Measurements from ENCODE around the gene KRT37.

KRT37 gene

DNA sequence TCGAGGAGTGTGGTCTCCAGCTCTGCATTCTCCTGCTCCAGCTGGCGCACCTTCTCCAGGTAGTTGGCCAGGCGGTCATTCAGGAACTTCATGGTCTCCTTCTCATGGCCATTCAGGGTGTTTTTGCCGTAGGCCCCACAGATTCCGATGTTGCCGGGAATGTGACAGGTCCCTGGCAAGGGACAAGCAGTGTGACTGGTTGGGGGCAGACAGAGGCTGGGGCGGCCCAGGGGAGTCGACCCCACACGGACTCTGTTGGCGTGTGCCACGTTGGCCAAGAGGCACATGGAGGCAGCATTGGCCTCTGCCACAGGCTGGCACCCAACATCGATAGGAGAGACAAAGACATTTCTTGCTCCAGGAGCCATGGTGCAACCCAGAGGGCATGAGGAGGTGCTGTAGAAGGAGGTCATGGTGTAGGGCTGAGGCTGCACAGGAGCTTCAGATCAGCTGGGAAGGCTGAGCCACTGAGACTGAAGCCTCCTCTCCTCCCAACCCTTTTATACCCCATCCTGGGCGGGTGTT is at the start of gene KRT37:
TSS of gene KRT37 (minus strand) at position 475 of the 525 bp plus-strand sequence. CDS start at position 413, 62 bp downstream.
- no peak for DNase-seq

DNA sequence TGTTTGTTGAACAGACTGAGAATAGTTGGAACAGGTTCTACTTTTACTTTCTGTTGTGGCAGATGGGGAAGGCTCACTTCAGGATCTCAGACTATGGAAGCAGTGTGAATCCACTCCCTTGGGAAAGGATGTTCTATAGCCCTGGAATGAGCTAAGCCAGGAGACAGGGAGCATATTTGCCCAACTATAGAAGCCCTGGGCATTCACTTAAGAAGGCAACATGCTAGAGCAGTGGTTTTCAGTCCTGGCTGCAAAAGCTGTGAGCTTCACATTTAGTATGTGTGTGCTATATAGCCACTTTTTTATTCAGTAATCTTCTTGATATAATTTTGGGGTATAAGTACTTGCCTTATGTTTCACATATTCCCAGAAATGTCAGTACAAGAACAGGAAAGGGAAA is 44.0 kb upstream of the KRT37 start:
- DNase-seq: no peak

DNA sequence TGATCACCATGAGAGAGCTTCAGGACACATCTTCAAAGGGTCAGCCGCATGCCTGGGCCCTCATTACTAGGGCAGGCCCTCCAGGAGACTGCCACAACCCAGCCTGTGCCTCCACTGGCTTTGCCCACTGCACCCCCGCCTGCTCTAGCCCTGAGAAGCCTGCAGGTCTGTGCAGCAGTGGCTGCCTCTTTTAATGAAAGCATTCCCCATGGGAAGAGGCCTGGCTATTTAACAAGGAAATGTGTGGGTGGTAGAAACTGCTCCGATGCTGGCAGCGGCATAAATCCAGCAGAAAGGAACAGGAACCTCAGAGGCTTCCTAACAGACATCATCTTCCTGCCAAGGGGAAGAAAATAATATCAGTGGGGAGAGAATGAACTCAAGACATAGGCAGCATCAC is 43.2 kb upstream of the KRT37 start:
- no peak for DNase-seq

DNA sequence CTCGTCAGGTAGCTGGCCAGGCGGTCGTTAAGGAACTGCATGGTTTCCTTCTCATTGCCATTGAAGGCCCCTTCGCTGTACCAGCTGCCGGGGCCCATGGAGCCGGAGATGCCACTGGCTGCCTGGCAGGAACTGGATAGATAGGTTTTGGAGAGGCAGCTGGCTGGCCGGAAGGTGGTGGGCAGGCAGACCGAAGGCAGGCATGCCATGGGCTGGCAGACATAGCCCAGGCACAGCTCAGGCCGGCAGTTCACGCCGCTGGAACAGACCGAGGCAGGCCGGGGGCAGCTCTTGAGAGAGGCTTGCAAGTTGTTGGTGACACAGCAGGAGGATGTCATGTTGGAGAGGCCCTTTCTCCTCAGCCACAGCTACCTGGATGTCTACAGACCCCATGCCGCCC is 42.6 kb upstream of the KRT37 start, which contains the start of gene KRT32:
TSS of gene KRT32 (minus strand) at position 399 of the 400 bp plus-strand sequence. CDS start at position 338, 61 bp downstream.
- no peak for DNase-seq

DNA sequence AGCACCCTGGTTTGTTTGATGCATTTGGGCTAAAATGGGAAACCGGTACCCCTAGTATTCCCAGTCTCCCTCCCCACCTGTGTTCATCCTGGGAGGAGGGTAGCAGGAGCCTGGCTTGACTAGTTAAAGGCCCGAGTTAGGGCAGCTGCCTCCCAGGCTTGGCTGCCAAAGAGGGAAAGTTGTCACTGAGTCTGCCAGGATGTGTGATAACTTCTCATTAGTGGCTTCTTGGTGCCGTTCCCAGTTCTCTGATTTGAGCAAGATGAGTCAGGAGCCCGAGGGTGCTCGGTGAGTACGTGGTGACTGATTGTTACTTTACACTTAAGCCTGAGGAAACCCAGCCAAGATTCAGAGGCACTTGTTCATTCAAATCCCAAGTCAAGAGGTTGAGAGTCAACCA is 40.3 kb upstream of the KRT37 start:
- DNase-seq: peak; percentile 92

DNA sequence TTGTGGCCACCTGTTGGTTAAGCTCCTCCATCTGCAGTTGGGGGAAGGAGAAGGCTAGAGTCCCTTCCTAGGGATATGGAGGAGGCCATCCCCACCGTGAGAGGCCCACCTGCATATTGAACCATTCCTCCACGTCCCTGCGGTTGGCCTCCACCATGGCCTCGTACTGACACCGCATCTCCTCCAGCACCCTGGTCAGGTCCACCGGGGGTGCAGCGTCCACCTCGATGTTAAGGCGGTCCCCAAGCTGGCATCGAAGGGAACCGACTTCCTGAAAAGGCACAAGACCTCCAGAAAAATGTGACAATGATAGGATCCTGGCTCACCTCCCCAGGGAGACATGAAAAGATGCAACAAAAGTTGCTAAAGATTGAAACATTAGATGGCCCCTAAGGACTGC is 39.8 kb upstream of the KRT37 start:
- no peak for DNase-seq

DNA sequence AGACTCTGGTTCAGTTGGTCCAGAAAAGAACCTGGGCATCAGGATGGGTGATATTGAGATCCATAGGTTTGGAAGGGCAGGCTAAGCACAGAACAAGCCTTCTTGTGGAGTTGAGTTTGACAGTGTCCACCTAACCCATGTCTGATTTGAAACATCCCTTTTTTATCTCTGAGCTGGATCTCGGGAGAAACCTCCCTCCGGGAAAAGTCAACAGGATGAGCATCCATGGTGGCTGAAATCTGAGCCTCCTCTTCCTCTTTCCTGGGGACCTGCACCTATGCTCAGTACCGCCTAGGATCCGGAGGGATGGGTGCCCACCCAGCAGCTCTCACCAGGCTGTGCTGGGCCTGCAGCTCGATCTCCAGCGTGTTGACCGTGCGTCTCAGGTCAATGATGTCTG is 39.4 kb upstream of the KRT37 start:
- no peak for DNase-seq

DNA sequence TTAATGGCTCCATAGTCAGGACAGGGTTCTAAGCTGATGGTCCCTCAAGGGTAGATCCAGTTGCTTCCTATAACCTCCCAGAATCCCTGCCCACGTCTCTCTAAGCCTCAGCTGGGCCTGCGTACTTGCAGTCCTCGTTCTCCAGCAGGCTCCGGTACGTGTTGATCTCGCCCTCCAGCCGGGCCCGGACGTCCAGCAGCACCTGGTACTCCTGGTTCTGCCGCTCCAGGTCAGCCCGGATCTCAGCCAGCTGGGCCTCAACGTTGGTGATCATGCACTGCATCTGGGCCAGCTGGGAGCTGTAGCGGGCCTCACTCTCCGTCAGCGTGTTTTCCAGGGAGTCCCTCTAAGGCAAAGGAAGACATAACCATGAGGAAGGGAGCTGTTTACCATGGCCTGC is 38.3 kb upstream of the KRT37 start:
- no peak for DNase-seq

DNA sequence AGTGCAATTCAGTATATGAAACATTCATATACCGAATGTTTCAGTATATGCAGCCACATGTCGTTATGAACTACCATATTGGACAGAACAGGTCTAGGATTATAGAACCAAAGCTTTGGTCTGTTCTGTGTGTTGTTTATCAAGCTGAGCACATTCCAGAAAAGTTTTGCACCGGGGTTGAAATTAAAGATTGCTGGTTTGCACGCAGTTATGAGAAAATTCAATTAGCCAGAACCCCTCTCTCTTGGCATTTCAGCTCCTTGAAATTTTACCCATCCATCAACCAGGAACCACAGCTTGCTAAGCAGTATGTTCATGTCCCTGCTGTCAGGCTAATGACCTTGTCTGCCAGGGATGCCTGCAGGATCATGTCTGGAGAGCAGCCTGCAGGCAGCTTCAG is 33.3 kb upstream of the KRT37 start:
- no peak for DNase-seq

DNA sequence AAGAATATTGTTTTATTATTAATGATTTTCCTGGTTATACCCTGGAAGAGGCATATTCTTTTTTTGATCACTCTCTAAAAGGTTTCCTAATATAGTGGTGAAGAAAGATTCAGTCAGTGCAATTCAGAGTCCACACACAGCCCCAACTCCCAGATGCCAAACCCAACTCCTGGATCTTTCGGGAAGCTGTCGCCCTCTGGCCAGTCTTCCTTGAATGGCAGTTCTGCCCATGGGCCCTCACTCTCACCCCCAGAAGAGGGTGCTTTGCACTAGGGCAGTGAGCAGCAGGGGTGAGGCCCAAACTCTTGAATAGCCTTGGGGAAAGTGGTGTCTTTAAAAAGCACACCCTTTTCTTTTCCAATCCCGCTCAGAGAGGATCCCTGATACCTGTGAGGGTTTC is 31.8 kb upstream of the KRT37 start:
- DNase-seq: no peak

DNA sequence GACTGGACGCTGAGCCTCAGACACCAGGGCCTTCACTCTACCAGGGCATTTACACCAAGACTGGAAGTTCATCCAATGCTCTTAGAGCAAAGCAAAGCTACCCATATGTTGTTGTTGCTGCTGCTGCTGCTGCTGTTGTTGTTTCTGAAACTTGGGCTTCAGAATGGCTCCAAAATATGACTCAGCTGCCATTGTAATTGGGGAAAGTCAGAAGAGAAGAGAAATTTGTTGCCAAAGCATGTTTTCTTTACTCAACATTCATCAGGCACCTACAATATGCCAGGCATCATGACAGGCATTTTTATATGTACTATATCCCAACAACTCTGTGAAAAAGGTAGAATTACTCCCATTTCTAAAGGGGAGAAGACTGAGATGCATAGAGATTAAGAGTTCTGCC is 30.9 kb upstream of the KRT37 start:
- DNase-seq: no peak

DNA sequence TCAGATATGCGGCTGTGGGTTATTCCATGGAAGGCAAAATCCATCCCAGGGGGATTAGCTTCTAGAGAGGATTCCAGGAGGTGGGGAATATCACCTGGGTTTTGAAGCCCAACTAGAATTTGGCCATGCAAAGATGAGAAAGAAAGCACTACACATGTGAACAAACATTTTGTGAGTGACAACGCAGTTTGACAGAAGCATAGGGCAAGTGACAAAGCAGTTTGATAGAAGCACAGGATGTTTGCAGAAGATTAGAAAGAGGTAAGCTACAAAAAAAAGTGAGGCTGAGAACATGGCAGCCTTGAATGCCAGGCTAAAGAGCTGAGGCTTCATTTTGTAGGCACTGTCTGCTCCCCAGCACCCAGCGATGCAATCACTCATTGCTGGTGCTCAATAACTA is 28.7 kb upstream of the KRT37 start:
- DNase-seq: no peak

DNA sequence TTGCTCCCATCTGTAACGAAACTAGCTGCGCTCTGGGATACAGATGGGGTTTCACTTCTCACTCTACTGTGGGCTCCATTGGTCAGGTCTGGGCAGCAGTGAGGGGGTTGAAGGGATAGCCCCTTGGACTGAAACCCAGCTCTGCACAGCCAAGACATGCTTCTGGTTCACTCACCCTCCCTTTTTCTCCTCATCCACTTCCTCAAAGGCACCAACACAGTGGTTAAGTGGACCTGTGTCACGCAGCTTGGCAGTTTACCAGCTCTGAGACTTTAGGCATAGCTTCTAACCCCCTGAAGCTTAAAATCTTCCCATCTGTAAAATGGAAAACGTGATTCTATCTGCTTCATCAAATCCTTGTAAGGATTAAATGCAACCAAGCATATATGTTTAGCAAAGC is 27.9 kb upstream of the KRT37 start:
- DNase-seq: no peak

DNA sequence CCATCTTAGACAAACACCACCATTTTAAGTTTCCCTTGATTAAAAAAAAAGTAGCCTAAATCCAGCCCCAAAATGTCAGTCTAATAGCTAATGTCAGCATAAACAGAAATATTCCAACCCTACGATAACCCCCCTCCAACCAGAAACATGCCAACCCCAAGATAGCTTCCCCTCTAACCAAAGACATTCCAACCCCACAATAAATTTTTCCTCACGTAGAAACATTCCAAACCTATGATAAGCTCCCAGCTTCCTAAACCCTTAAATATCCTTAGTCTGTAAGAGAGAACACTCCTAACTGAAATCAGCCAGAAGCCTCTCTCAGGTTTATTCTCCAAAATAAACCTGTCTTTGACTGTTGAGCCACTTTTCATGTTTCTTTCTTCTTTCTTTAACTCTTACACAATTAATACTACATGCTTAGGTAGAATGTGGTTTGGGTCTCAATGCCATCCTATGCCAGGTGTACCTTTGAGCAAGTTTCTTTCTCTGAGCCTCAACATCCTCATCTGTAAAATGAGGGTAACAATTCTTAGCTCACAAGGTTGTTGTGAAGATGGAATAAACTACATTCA is 26.9 kb upstream of the KRT37 start:
- peak; percentile 68 for DNase-seq

DNA sequence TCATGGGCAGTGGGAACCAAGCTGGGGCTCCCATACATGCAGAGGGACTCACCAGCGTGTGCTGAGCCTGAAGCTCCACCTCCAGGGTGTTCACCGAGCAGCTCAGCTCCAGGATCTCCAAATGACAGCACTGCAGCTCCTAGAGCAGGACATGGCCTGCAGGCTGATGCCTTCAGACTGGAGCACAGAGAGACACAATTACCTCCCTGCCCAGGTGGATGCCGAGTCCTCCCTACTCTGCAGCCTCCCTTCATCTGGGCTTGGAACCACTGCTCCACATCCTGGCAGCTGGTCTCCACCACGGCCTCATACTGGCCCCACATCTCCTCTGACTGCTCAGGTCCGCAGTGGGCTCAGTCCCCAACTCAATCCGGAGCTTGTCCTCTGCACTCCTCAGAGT is 24.6 kb upstream of the KRT37 start:
- DNase-seq: no peak

DNA sequence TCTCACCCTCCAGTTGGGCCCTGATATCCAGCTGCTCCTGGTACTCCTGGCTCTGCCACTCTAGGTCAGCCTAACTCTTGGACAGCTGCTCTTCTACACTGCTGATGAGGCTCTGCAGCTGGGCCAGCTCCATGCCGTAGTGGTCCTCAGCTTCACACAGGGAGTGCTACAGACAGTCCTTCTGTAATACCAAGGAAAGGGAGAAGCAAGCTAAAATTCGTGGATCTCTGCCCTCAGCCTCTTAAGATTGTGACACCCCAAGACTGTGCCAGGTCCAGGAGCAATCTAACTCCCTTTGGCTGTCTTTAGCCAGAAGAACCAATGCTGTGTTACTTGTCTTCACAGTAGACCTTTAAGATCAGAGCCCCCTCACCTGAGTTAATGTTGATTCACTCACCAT is 24.1 kb upstream of the KRT37 start:
- DNase-seq: no peak

DNA sequence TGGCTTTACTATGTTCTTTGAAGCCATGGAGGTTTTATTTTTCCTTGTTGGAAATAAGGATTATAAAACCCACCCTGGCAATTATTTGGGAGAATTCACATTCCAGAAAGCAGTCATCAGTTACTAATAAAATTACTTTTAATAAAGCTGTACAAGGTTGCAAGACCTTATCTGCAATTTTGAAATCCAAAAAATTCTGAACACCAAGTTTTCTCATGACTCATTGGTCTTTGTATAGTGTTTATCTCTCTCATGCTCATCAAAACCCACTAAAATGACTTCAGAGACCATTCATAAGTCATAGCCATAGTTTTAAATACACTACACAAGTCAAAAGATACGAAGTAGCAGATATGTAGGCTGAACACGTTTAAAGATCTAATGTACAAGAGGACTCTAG is 22.4 kb upstream of the KRT37 start:
- peak; percentile 71 for DNase-seq

DNA sequence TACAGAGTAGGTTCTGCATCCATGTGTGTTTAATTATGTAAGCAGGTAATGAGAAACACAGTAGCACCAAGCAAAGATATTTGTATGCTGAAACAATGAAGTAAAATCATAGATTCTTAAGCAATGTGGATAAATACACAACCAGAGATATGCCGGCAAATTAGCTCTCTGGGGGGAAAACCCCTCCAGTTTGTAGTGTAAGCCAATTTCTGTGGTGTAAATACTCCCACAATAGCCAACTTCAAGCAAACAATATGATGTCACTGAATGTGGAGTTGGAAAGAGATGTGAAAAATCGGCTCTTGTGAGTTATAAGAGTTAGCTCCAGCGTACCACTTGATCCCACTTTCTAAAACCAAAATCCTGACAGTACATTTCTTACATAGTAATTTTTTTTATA is 20.3 kb upstream of the KRT37 start:
- no peak for DNase-seq

DNA sequence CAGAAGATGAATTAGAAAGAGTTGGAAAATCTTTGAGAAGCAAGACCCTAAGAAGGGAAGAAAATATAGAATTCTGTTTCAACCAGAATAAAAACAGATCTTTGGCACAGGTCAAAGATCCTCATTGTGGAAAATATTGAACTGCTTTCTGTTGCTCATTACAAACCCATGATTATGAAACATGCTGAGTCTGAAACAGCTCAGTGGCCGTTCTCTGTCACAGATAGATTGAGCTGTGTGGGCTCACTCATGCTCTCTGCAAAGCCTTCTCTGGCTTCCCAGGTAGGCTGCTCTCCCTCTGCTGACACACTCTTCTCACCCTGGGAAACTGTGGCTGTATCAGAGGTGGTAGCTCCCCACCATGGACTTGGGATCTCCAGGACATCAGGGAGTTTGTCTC is 19.8 kb upstream of the KRT37 start:
- DNase-seq: no peak

DNA sequence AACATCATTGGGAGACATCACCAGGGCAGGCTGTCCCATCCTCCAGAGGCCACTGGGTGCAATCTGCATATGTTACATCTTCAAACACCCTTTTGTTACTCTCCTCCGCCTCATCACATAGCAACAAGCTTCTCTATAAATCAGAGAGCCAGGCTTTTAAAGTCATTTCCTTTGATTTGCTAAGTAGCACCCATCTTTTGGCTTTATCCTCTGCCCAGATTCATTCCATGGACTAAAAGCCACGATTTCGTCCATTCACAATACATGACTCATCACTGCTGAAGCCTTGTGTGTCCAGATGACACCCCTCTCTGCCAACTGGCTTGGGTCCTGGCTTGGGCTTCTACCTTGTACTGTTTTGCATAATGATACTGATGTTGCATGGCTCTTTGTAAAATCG is 18.4 kb upstream of the KRT37 start:
- DNase-seq: peak; percentile 40

DNA sequence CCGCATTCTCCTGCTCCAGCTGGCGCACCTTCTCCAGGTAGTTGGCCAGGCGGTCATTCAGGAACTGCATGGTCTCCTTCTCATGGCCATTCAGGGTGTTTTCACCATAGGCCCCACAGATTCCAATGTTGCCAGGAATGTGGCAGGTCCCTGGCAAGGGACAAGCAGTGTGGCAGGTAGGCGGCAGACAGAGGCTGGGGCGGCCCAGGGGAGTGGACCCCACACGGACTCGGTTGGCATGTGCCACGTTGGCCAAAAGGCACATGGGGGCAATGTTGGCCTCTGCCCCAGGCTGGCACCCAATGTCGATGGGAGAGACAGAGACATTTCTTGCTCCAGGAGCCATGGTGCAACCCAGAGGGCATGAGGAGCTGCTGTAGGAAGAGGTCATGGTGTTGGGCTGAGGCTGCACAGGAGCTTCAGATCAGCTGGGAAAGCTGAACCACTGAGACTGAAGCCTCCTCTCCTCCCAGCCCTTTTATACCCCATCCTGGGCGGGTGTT is 16.2 kb upstream of the KRT37 start, which contains the start of gene KRT38:
TSS of gene KRT38 (minus strand) at position 453 of the 503 bp plus-strand sequence. CDS start at position 391, 62 bp downstream.
- no peak for DNase-seq

DNA sequence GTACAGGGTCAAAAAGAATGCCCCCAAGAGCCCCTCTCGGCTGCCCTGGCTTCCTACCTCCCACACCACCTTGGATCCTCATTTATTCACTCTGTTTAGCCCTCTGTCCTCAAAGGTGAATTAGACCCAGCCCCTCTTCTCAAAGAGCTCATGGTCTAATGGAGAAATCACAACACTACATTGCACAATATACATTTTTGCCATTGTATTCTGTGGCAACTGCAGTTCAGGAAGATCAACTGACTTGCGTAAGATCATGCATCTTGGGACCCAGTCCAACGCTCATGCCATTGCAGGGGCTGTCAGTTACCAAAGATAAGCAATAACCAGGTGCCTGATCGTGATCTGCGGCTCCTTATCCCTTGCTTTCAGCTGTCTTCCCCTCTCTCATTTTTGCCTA is 15.0 kb upstream of the KRT37 start:
- no peak for DNase-seq

DNA sequence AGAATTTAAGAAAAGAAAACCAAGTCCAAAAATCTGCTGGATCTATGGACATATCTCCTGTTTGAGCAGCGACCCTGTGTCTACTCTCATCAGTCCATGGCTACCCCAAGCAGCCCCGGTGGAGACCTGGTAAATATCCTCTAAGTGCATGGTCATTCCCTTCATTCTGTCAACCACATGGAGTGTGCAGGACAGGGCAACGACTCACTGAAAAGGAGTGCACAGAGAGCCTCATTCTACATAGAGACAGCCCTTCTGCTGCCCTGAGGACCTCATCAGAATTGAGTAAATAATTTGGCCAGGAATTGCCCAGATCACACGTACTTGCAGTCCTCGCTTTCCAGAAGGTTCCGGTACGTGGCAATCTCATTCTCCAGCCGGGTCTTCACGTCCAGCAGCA is 13.4 kb upstream of the KRT37 start:
- DNase-seq: no peak

DNA sequence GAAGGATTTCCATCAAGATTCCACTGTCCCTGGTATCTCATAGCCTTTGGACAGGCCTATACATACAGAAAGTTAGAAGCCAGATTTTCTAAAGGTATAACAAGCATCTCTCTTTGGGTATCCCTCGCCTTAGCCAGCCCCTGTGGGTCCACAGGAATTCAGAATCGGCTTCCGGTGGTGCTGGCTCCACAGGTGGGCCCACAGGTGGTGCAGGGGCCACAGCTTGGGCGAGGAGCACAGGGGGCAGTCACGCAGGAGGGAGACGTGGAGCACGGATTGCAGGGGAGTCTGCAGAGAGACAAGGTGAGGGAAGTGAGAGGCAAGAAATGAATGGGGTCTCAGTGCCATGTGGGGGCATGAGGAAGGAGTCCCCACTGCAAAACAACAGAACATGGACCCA is 12.9 kb upstream of the KRT37 start:
- no peak for DNase-seq

DNA sequence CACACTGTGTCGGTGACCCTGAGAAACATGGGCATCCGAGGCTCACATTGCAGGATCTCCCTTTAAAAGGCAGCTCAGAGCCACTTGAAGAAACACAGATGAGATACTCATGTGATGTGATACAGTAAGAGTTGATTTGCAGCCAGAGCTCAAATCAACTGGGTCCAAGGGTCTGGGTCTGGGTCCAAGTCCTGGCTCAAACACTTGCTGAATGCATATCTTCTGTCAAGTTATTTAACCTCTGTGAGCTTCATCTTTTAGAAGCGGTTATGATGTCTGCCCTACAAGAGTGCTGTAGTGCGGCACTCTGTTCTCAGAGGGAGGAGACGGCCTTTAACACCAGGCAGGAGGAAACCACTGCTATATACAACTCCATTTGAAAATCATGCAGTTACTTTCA is 10.0 kb upstream of the KRT37 start:
- DNase-seq: no peak
